ENCODE results near the gene GATAD2A.

GATAD2A gene

GRCh38 chr19:19549804-19550464, 144.5 kb downstream of the GATAD2A start:
- no peak for DNase-seq

- no peak for DNase-seq
Observed at GRCh38 chr19:19550485-19550929, 145.0 kb downstream of the GATAD2A start.

DNA sequence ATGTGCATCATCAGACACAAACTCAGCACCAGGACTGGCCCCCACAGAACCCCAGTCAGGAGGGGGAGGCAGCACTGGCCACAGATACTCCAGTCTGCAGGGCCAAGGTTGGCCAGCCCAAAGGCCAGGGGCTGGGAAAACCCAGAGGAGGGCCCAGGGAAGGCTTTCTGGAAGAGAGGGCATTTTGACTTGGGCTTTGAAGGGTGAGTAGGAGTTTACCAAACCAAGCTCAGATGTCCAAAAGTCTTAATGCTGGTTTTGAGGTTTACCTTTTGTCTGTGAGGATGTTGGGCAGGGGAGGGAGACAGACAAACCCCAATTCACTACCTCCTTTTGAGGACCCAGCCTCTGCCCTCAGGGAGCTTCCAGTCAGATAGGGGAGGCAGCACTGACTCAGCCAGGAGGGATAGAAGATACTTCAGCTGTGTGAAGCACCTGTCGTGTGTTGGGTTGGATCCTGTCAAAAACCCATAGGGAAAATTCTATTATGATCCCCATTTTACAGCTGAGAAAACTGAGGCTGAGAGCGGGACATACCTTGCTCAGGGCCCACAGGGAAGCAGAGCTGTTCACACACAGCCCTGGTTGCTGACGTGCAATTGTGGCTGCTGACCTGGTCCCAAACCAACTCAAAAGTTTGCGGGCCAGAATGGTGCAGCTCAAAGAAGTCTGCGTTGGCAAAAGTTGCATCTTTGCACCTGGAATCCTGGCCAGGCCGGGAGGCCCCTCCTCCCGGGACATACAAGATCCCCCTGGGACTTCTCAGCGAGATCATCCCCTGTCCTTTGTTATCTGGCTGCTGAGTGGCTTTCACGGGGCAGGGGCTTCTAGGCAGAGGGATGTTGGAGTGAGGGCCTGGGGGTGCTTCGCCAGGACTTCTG, 145.7 kb downstream of the GATAD2A start:
- no peak for DNase-seq

GRCh38 chr19:19551853-19552192, 146.3 kb downstream of the GATAD2A start:
- no peak for DNase-seq

DNA sequence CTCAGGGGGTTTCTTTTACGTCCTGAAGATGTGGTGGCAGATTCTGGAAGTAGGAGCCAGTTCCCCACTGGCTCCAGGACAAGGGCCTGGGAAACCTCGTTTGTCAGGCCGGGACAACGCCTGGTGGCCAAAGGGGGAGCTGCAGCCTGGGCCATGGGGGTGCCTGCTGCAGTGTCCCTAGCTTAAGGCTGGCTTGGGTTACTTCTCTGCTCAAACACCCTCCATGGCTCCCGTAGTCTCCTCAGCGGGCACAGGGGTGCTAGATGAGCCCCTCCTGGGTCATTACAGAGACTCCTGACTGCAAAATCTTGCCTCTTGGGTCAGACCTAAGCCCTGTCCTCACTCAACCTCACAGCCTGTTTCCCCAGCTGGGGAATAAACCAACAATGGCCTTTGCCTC, 147.3 kb downstream of the GATAD2A start:
- DNase-seq: no peak

DNA sequence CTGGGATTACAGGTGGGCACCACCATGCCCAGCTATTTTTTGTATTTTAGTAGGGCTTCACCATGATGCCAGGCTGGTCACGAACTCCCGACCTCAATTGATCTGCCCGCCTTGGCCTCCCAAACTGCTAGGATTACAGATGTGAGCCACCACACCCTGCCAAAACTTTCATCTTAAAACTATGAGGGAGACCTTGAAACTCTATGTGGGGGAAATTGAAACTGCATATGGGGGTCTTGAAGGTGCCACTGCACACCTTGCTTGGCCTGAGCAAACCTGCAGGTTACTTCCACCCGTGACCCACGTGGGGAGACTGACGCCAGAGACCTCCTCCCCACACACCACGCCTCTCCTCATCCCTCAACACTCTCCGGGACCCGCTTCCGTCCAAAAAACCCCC, 148.2 kb downstream of the GATAD2A start:
- DNase-seq: no peak

GRCh38 chr19:19554074-19555023, 148.9 kb downstream of the GATAD2A start:
- peak in 1 of 2 experiments; percentile 20 for DNase-seq

- DNase-seq: no peak
Observed at GRCh38 chr19:19558055-19558454, 152.6 kb downstream of the GATAD2A start.

Measured in NCI-H1930 (cell line).